H1 (cell line): ENCODE data around the gene GRID1. TPM values are rescaled to one million over a fixed set of nuclear protein-coding genes. Genes with fewer than 3 reads are reported as not detected.

ENCODE experiments used
- CTCF ChIA-PET: fragments of 300-600 bp; sonication (Branson Sonifier 250); formaldehyde crosslinking; loops from one replicate; lab custom pipeline; 2021; ENCODE audit not compliant: partially characterized antibody; lab: Charles Lee
- POLR2A ChIA-PET: fragments of 300-600 bp; sonication (Branson Sonifier 250); formaldehyde crosslinking; loops from one replicate; lab custom pipeline; 2021; ENCODE audit warnings: inconsistent platforms; ENCODE audit not compliant: partially characterized antibody; lab: Charles Lee
- DNase-seq, 2 experiments: peaks; one replicate each; pipeline versions ENCODE4 v3.0.0 to v3.0.0-alpha.2; 2010 to 2022; ENCODE audit warnings: low spot score in 2 of 2, low read depth in 1 of 2, mixed read lengths in 1 of 2
- FAIRE-seq: peaks from 2 replicates; lab custom pipeline; 2011; peaks lifted over from hg19 to GRCh38; lab: Jason Lieb, UNC
- H2AFZ ChIP-seq: 2 replicates; pipeline ENCODE4 v1.8.1; 2012; ENCODE audit warnings: low read length, inconsistent platforms
- H2AK5ac ChIP-seq: 2 replicates; pipeline ENCODE4 v1.6.1; 2013; ENCODE audit warnings: low read depth, low read length
- H2BK120ac ChIP-seq: replicated peaks from 2 replicates; pipeline ENCODE3; 2013; ENCODE audit warnings: low read depth, low read length, inconsistent platforms
- H2BK12ac ChIP-seq: 2 replicates; pipeline ENCODE4 v1.6.1; 2013; ENCODE audit warnings: low read depth, low read length
- H2BK15ac ChIP-seq: 2 replicates; pipeline ENCODE4 v1.6.1; 2013; ENCODE audit warnings: low read length
- H2BK20ac ChIP-seq: 2 replicates; pipeline ENCODE4 v1.6.1; 2013; ENCODE audit warnings: low read length
- H2BK5ac ChIP-seq: 2 replicates; pipeline ENCODE4 v1.6.1; 2013; ENCODE audit warnings: low read depth, low read length
- H3K14ac ChIP-seq: 2 replicates; pipeline ENCODE4 v1.6.1; 2013; ENCODE audit warnings: inconsistent platforms; ENCODE audit not compliant: insufficient read length
- H3K18ac ChIP-seq: 2 replicates; pipeline ENCODE4 v1.6.1; 2013; ENCODE audit warnings: low read length; ENCODE audit errors: extremely low read depth
- H3K23ac ChIP-seq: 2 replicates; pipeline ENCODE4 v1.6.1; 2013; ENCODE audit warnings: inconsistent platforms; ENCODE audit not compliant: insufficient read length
- H3K23me2 ChIP-seq: 2 replicates; pipeline ENCODE4 v1.6.1; 2013; ENCODE audit warnings: low read depth, low read length
- H3K27ac ChIP-seq: 2 replicates; pipeline ENCODE4 v1.6.1; 2011; ENCODE audit warnings: low read depth, low read length, inconsistent platforms
- H3K27me3 ChIP-seq, 4 experiments: replicated peaks in 1 of 4; 1 replicate in 1 of 4; 2 replicates in 3 of 4; pipeline versions ENCODE4 v1.6.1 to v1.8.1; 2011 to 2013; ENCODE audit warnings: low read length in 3 of 4, mild to moderate bottlenecking in 3 of 4, inconsistent platforms in 2 of 4, mixed read lengths in 2 of 4, moderate library complexity in 1 of 4; ENCODE audit not compliant: control insufficient read depth in 3 of 4, insufficient read depth in 3 of 4; ENCODE audit errors: extremely low read depth in 1 of 4
- H3K36me3 ChIP-seq, 4 experiments: 2 replicates each; pipeline versions ENCODE4 v1.6.1 to v1.8.1; 2011 to 2013; ENCODE audit warnings: mild to moderate bottlenecking in 4 of 4, low read length in 3 of 4, moderate library complexity in 2 of 4, control low read depth in 1 of 4, inconsistent platforms in 1 of 4; ENCODE audit not compliant: insufficient read depth in 4 of 4, control insufficient read depth in 2 of 4
- H3K4ac ChIP-seq: replicated peaks from 2 replicates; pipeline ENCODE3; 2013; ENCODE audit warnings: low read length, low read depth, mixed read lengths, inconsistent platforms; ENCODE audit not compliant: insufficient read length
- H3K4me1 ChIP-seq, 4 experiments: replicated peaks in 1 of 4; 1 replicate in 1 of 4; 2 replicates in 3 of 4; pipeline versions ENCODE4 v1.6.1 to v1.8.1; 2011 to 2013; ENCODE audit warnings: low read length in 3 of 4, inconsistent platforms in 2 of 4, mixed read lengths in 1 of 4; ENCODE audit not compliant: insufficient read depth in 4 of 4, control insufficient read depth in 3 of 4
- H3K4me2 ChIP-seq, 2 experiments: 2 replicates each; pipeline versions ENCODE4 v1.6.1 to v1.8.1; 2011 to 2013; ENCODE audit warnings: low read depth in 2 of 2, low read length in 2 of 2, control low read depth in 1 of 2, inconsistent platforms in 1 of 2, mild to moderate bottlenecking in 1 of 2; ENCODE audit not compliant: insufficient read depth in 1 of 2
- H3K4me3 ChIP-seq, 4 experiments: fragments of 200-600, 300-600 bp in 1 of 4; sonication (generic), shearing (Covaris generic), sonication (Bioruptor Twin) in 1 of 4; 2 replicates each; pipeline versions ENCODE4 v1.5.1 to v1.8.1; 2011 to 2016; ENCODE audit warnings: low read length in 4 of 4, low read depth in 3 of 4, control low read depth in 2 of 4, inconsistent platforms in 2 of 4, mild to moderate bottlenecking in 2 of 4, mixed read lengths in 1 of 4, moderate library complexity in 1 of 4; ENCODE audit not compliant: insufficient read depth in 2 of 4; ENCODE audit errors: extremely low read depth in 1 of 4
- H3K56ac ChIP-seq: replicated peaks from 2 replicates; pipeline ENCODE3; 2013; ENCODE audit warnings: low read depth, mild to moderate bottlenecking, mixed read lengths, low read length, inconsistent platforms; ENCODE audit not compliant: insufficient read length
- H3K79me1 ChIP-seq: 2 replicates; pipeline ENCODE4 v1.6.1; 2013; ENCODE audit warnings: low read depth, low read length, control low read depth
- H3K79me2 ChIP-seq, 2 experiments: 2 replicates each; pipeline versions ENCODE4 v1.6.1 to v1.8.1; 2012 to 2013; ENCODE audit warnings: low read length in 2 of 2, mild to moderate bottlenecking in 2 of 2, inconsistent platforms in 1 of 2; ENCODE audit not compliant: insufficient read depth in 2 of 2, control insufficient read depth in 1 of 2
- H3K9ac ChIP-seq, 4 experiments: replicated peaks in 1 of 4; 1 replicate in 1 of 4; 2 replicates in 3 of 4; pipeline versions ENCODE4 v1.6.1 to v1.8.1; 2011 to 2013; ENCODE audit warnings: low read depth in 3 of 4, low read length in 3 of 4, control low read depth in 2 of 4, mild to moderate bottlenecking in 2 of 4, moderate library complexity in 2 of 4, inconsistent platforms in 1 of 4; ENCODE audit errors: extremely low read depth in 1 of 4
- H3K9me3 ChIP-seq, 2 experiments: 2 replicates each; pipeline versions ENCODE4 v1.6.1 to v1.8.1; 2012 to 2013; ENCODE audit warnings: mild to moderate bottlenecking in 2 of 2, moderate library complexity in 2 of 2, control low read depth in 1 of 2, inconsistent platforms in 1 of 2, low read depth in 1 of 2, low read length in 1 of 2, mixed read lengths in 1 of 2; ENCODE audit not compliant: insufficient read depth in 2 of 2
- H4K20me1 ChIP-seq, 2 experiments: replicated peaks in 1 of 2; 2 replicates each; pipeline versions ENCODE3 to v1.8.1; 2011 to 2013; ENCODE audit warnings: inconsistent platforms in 2 of 2, low read length in 2 of 2, mild to moderate bottlenecking in 1 of 2; ENCODE audit not compliant: insufficient read depth in 2 of 2, control insufficient read depth in 1 of 2
- H4K5ac ChIP-seq: 2 replicates; pipeline ENCODE4 v1.6.1; 2013; ENCODE audit warnings: low read length, low read depth, mixed read lengths, inconsistent platforms; ENCODE audit not compliant: insufficient read length
- H4K8ac ChIP-seq: 2 replicates; pipeline ENCODE4 v1.8.0; 2013; ENCODE audit warnings: mild to moderate bottlenecking, moderate library complexity, low read length, inconsistent platforms; ENCODE audit not compliant: insufficient read depth; ENCODE audit errors: extremely low read depth
- H4K91ac ChIP-seq: replicated peaks from 2 replicates; pipeline ENCODE3; 2013; ENCODE audit warnings: low read length, mixed read lengths, inconsistent platforms; ENCODE audit not compliant: insufficient read length
- ATF3 ChIP-seq: IDR thresholded peaks from 2 replicates; pipeline ENCODE4 v1.6.1; 2011; ENCODE audit warnings: low read depth, mild to moderate bottlenecking, low read length; ENCODE audit not compliant: insufficient read depth
- CHD2 ChIP-seq: IDR thresholded peaks from 2 replicates; pipeline ENCODE4 v1.6.1; 2012; ENCODE audit warnings: low read length, improper control_type of control experiment
- POLR2A ChIP-seq, 2 experiments: IDR thresholded peaks; 1 replicate in 1 of 2; 2 replicates in 1 of 2; pipeline ENCODE4 v1.6.1; 2011; ENCODE audit warnings: low read depth in 2 of 2, low read length in 2 of 2, mild to moderate bottlenecking in 2 of 2; ENCODE audit errors: control extremely low read depth in 1 of 2
- WGBS, 2 experiments: shearing (Covaris generic) in 1 of 2; methylation state at CpG; one replicate each; pipeline versions ENCODE4 v1.1.6 to v1.1.7; 2013 to 2015; ENCODE audit warnings: low lambda C conversion rate in 2 of 2, mixed read lengths in 2 of 2, inconsistent platforms in 1 of 2, low coverage in 1 of 2, missing lambda C conversion rate in 1 of 2; ENCODE audit not compliant: insufficient replicate concordance in 2 of 2, insufficient coverage in 1 of 2, insufficient read length in 1 of 2; ENCODE audit errors: extremely low coverage in 1 of 2, missing lambda C conversion rate in 1 of 2; 5-methylcytosine and 5-hydroxymethylcytosine counted together
- polyA plus RNA-seq, 7 experiments: library from polyadenylated mRNA; depleted of rRNA in 3 of 7; stranded (reverse) in 5 of 7; unstranded in 2 of 7; fragments of >200 nt in 5 of 7; fragments of 200-250 nt in 2 of 7; gene quantifications; 1 replicate in 5 of 7; 2 replicates in 1 of 7; 4 replicates in 1 of 7; pipeline versions ENCODE4 v1.2.1 to v1.2.3, GENCODE V29; 2011 to 2013; ENCODE audit warnings: missing spikeins in 2 of 7, mixed read lengths in 2 of 7
- total RNA-seq: library from RNA; stranded (reverse); fragmentation: NEBNext Ultra II Directional; extraction: Animal tissue kit (Norgen Biotek cat#: 25700); gene quantifications from 2 replicates; pipeline ENCODE4 v1.2.1, GENCODE V29; 2021

GRID1 gene
- total and polyA plus RNA-seq, 2 of the 8 experiments (the other 6 are each of a cell fraction or from before 2014, with no cell fraction given), result 0.22 to 0.30 TPM

GRCh38 chr10:86247073-86247472 is 119.5 kb downstream of the GRID1 start:
- Histone ChIP-seq H3K27me3 (no peaks in the 10 kb centered on the region; a peak in 1 of 7 replicates), H2AK5ac (no peak overlapping the region), H2BK20ac (no peak overlapping the region), H2BK15ac (no peak overlapping the region), H4K20me1 (peaks cover 0 to 4% of the 10 kb centered on the region in 2 experiments), H2BK120ac (no peak overlapping the region), H3K4ac (no peak overlapping the region), H3K4me1 (0 out of 7 replicates have a peak, but pooled peaks cover 0 to 3% (median 0%) of the 10 kb centered on the region in 4 experiments), H3K14ac (no peak overlapping the region), H3K36me3 (no peaks in the 10 kb centered on the region; a peak in 1 of 8 replicates), H3K23me2 (peaks cover 4% of the 10 kb centered on the region; the same call in 1 of the 2 replicates), H3K79me1 (no peaks in the 10 kb centered on the region), H3K79me2 (no peaks in the 10 kb centered on the region), H3K56ac (peak overlapping the region; percentile 77), H3K4me3 (no peak overlapping the region), H4K5ac (no peak overlapping the region), H4K91ac (no peak overlapping the region), H2BK5ac (no peak overlapping the region), H2AFZ (no peak overlapping the region), H4K8ac (no peak overlapping the region), H3K18ac (no peak overlapping the region), H3K4me2 (no peak overlapping the region), H2BK12ac (no peak overlapping the region), H3K23ac (no peak overlapping the region), H3K27ac (no peak overlapping the region), H3K9me3 (peaks cover 6 to 8% of the 10 kb centered on the region in 2 experiments), H3K9ac (no peak overlapping the region)
- WGBS, 2 experiments, result 87 to 100% methylated on average over 1 of the region's 1 CpG
- DNase-seq (no peak), FAIRE-seq (no peak)
- ChIA-PET CTCF (interaction anchor here (1.2 kb wide), 1 partner anchor 15 kb away, joined by 4 read pairs; no protein-coding TSS in a partner anchor), POLR2A (no interaction called here)
- TF ChIP-seq ATF3 (no peak), POLR2A (IDR thresholded peaks at IDR 0.05; ENCODE audit: control extremely low read depth in 1 of 2, low read depth in 2 of 2, low read length in 2 of 2) (no peak), CHD2 (no peak)
